Measurements from ENCODE around the gene CDKN1B.
A peak's percentile ranks its signal among the peaks of the same experiment; 100 is the strongest.
"Not testable (repeated sequence)": the region's sequence is repeated elsewhere in the genome, so short reads cannot be mapped to it uniquely, and the experiment has no call there.

Gene CDKN1B

GRCh38 chr12:12724421-12725085, 7.4 kb downstream of the CDKN1B start:
- peak in 1 of 3 experiments; percentile 76 for DNase-seq

- DNase-seq: peak; percentile 98 to 100 (median 99)
Measured at GRCh38 chr12:12725086-12725955, 8.2 kb downstream of the CDKN1B start.

GRCh38 chr12:12725956-12726554, 8.9 kb downstream of the CDKN1B start:
- DNase-seq: peak in 1 of 3 experiments; percentile 50

GRCh38 chr12:12726555-12727093, 9.5 kb downstream of the CDKN1B start:
- DNase-seq: peak in 2 of 3 experiments; percentile 24 to 70

- DNase-seq: no peak
Measured at GRCh38 chr12:12731178-12731577, 14.0 kb downstream of the CDKN1B start.

GRCh38 chr12:12731785-12732184, 14.6 kb downstream of the CDKN1B start:
- peak in 1 of 3 experiments; percentile 15 for DNase-seq

- DNase-seq: no peak
Measured at GRCh38 chr12:12733118-12733517, 15.9 kb downstream of the CDKN1B start.

GRCh38 chr12:12734054-12734453, 16.9 kb downstream of the CDKN1B start:
- no peak for DNase-seq

GRCh38 chr12:12734561-12735071, 17.4 kb downstream of the CDKN1B start:
- DNase-seq: no peak

- no peak for DNase-seq
Measured at GRCh38 chr12:12735301-12735700, 18.1 kb downstream of the CDKN1B start.

- DNase-seq: peak; percentile 8 to 55 (median 49)
Measured at GRCh38 chr12:12736759-12737676, 19.9 kb downstream of the CDKN1B start.

GRCh38 chr12:12738152-12738551, 21.0 kb downstream of the CDKN1B start:
- not testable (repeated sequence) for DNase-seq

- DNase-seq: no peak
Measured at GRCh38 chr12:12741660-12742059, 24.5 kb downstream of the CDKN1B start.

- DNase-seq: peak in 2 of 3 experiments; percentile 26 to 30
Measured at GRCh38 chr12:12744546-12745305, 27.6 kb downstream of the CDKN1B start.

GRCh38 chr12:12745576-12746211, 28.5 kb downstream of the CDKN1B start:
- DNase-seq: no peak

GRCh38 chr12:12747278-12747677, 30.1 kb downstream of the CDKN1B start:
- no peak for DNase-seq

- no peak for DNase-seq
Measured at GRCh38 chr12:12748044-12748443, 30.9 kb downstream of the CDKN1B start.

- DNase-seq: no peak
Measured at GRCh38 chr12:12749433-12749832, 32.3 kb downstream of the CDKN1B start.

- DNase-seq: no peak
Measured at GRCh38 chr12:12755923-12756322, 38.8 kb downstream of the CDKN1B start.

- no peak for DNase-seq
Measured at GRCh38 chr12:12757121-12757520, 40.0 kb downstream of the CDKN1B start.
